Spleen (tissue), 7 donors: ENCODE results near the gene GPR150.

Source experiments
- POLR2A ChIP-seq, 3 donors: fragments of 450-650 bp; IDR thresholded peaks; one replicate each; pipeline ENCODE4 v1.5.1; 2017; ENCODE audit warnings: antibody characterized with exemption in 3 of 3, mild to moderate bottlenecking in 1 of 3
- TF ChIP-seq, protein P1 (sequence below), 11 experiments: fragments of 200-600 bp in 7 of 11; fragments of 450-650 bp in 4 of 11; sonication (generic) in 4 of 11; IDR thresholded peaks in 8 of 11; conservative IDR thresholded peaks in 3 of 11; 1 replicate in 7 of 11; 2 replicates in 4 of 11; pipeline versions ENCODE4 v1.4.0 to v1.8.0; 2016 to 2021; ENCODE audit warnings: antibody characterized with exemption in 11 of 11, inconsistent platforms in 4 of 11, mild to moderate bottlenecking in 1 of 11
- donor health status: DM: no; HTN: no; CAD: no; lungs with moderate emphysema.
- donor health status: DM: no; HTN: no; CAD: no.
- donor health status: DM: no; HTN: no; CAD: no.

DNA sequence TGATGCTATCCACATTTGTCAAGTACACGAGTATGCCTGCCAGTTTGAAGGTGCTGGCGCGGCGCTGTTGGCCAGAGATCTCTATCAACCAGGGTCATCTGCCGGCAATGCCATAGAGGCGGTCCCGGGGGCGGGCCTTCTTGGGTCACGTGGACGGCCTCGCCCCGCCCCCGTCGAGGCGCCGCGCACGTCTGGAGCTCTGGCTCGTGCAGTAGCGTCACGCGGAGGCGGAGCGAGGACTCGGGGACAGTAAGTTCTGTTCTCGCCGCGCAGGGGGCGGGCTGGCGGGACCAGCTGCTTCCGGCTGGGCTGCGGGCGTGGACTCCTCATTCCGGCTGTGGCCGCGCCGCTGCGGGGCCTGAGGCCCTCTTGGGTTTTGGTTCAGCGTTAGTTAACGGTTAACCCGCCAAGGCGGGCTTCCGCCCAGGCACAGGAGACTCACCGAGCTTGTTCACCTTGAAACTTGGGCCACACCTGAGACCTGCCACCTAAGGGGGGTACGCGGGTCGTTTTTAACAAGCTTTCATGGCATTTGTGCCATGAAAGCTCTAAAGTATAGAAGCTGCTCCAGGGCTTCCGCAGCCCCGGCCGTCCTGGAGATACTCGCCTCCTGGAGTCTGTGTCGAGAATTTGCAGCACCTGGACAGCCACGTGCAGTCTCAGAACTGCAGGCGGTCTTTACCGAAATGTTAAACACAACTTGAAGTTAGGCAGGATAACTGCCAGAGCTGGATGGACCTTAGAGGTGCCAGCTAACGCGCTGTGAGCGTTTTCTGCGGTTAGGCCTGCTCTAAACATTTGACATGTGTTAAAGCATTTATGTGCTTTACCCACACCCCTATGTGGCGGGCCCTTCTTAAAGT is 26.9 kb downstream of the GPR150 start, which contains the start of gene RFESD:
- TF ChIP-seq, protein P1, sequence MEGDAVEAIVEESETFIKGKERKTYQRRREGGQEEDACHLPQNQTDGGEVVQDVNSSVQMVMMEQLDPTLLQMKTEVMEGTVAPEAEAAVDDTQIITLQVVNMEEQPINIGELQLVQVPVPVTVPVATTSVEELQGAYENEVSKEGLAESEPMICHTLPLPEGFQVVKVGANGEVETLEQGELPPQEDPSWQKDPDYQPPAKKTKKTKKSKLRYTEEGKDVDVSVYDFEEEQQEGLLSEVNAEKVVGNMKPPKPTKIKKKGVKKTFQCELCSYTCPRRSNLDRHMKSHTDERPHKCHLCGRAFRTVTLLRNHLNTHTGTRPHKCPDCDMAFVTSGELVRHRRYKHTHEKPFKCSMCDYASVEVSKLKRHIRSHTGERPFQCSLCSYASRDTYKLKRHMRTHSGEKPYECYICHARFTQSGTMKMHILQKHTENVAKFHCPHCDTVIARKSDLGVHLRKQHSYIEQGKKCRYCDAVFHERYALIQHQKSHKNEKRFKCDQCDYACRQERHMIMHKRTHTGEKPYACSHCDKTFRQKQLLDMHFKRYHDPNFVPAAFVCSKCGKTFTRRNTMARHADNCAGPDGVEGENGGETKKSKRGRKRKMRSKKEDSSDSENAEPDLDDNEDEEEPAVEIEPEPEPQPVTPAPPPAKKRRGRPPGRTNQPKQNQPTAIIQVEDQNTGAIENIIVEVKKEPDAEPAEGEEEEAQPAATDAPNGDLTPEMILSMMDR (IDR thresholded peaks at IDR 0.05 in 8 of 11, conservative IDR thresholded peaks at IDR 0.05 in 3 of 11) = peak in 5 of 11 experiments; percentile 29 to 58 (median 41)
- peak; percentile 33 to 93 (median 80) for TF ChIP-seq POLR2A (IDR thresholded peaks at IDR 0.05)
